Keratinocyte (primary cell): ENCODE results near the gene SERPINE2. TPM values are rescaled to one million over a fixed set of nuclear protein-coding genes. Genes with fewer than 3 reads are reported as not detected.

ENCODE experiments used
- DNase-seq: peaks from one replicate; pipeline ENCODE4 v3.0.0-alpha.2; 2011; ENCODE audit warnings: low read depth, missing footprints, low spot score
- FAIRE-seq: peaks from 2 replicates; lab custom pipeline; 2011; peaks lifted over from hg19 to GRCh38; lab: Jason Lieb, UNC
- H2AFZ ChIP-seq: 2 replicates; pipeline ENCODE4 v1.6.0; 2012; ENCODE audit warnings: low read length, control low read depth, inconsistent platforms; ENCODE audit not compliant: control insufficient read depth
- H3K27ac ChIP-seq: 2 replicates; pipeline ENCODE4 v1.5.1; 2011; ENCODE audit warnings: low read length; ENCODE audit not compliant: control insufficient read depth, insufficient read depth
- H3K27me3 ChIP-seq: 3 replicates; pipeline ENCODE4 v1.6.0; 2011; ENCODE audit warnings: low read length; ENCODE audit not compliant: control insufficient read depth, insufficient read depth; ENCODE audit errors: extremely low read depth
- H3K36me3 ChIP-seq, 2 experiments: 2 replicates in 1 of 2; 3 replicates in 1 of 2; pipeline ENCODE4 v1.5.1; 2011; ENCODE audit warnings: low read length in 2 of 2, mild to moderate bottlenecking in 1 of 2; ENCODE audit not compliant: control insufficient read depth in 2 of 2, insufficient read depth in 2 of 2; ENCODE audit errors: extremely low read depth in 1 of 2
- H3K4me1 ChIP-seq: 3 replicates; pipeline ENCODE4 v1.5.1; 2011; ENCODE audit warnings: low read length; ENCODE audit not compliant: control insufficient read depth, insufficient read depth; ENCODE audit errors: extremely low read depth
- H3K4me2 ChIP-seq: 3 replicates; pipeline ENCODE4 v1.6.0; 2011; ENCODE audit warnings: low read depth, low read length; ENCODE audit not compliant: control insufficient read depth, insufficient read depth; ENCODE audit errors: extremely low read depth
- H3K4me3 ChIP-seq, 3 experiments: fragments of 200-600 bp in 1 of 3; sonication (generic) in 1 of 3; 2 replicates in 2 of 3; 3 replicates in 1 of 3; pipeline ENCODE4 v1.5.1; 2011 to 2016; ENCODE audit warnings: low read length in 3 of 3, mild to moderate bottlenecking in 3 of 3, control low read depth in 2 of 3, inconsistent platforms in 1 of 3, low read depth in 1 of 3, mixed read lengths in 1 of 3, mixed run types in 1 of 3, moderate library complexity in 1 of 3; ENCODE audit not compliant: control insufficient read depth in 2 of 3, insufficient read depth in 2 of 3; ENCODE audit errors: extremely low read depth in 1 of 3
- H3K79me2 ChIP-seq: 2 replicates; pipeline ENCODE4 v1.6.0; 2012; ENCODE audit warnings: low read length; ENCODE audit not compliant: control insufficient read depth, insufficient read depth
- H3K9ac ChIP-seq: 3 replicates; pipeline ENCODE4 v1.6.0; 2011; ENCODE audit warnings: low read length; ENCODE audit not compliant: control insufficient read depth, insufficient read depth; ENCODE audit errors: extremely low read depth
- H3K9me1 ChIP-seq: 3 replicates; pipeline ENCODE4 v1.6.0; 2011; ENCODE audit warnings: low read length; ENCODE audit not compliant: control insufficient read depth, insufficient read depth; ENCODE audit errors: extremely low read depth
- H3K9me3 ChIP-seq: 2 replicates; pipeline ENCODE4 v1.5.1; 2012; ENCODE audit warnings: low read depth, low read length; ENCODE audit not compliant: control insufficient read depth
- H4K20me1 ChIP-seq: 3 replicates; pipeline ENCODE4 v1.6.0; 2011; ENCODE audit warnings: low read length; ENCODE audit not compliant: control insufficient read depth, insufficient read depth; ENCODE audit errors: extremely low read depth
- EZH2 ChIP-seq: IDR thresholded peaks from one replicate; pipeline ENCODE4 v1.6.1; 2012; ENCODE audit warnings: inconsistent platforms, mild to moderate bottlenecking, low read length, moderate library complexity
- dilution Hi-C: fragments of 300-500 bp; cut with MboI; formaldehyde crosslinking; loops from one replicate; pipeline ENCODE4 v1.7.0; 2020; ENCODE audit warnings: low sequenced_read_pairs; ENCODE audit not compliant: extremely low pct_ligation_motif_present
- polyA plus RNA-seq, 5 experiments: library from polyadenylated mRNA; depleted of rRNA in 3 of 5; stranded (reverse) in 3 of 5; stranded (forward) in 1 of 5; unstranded in 1 of 5; fragments of >200 nt; gene quantifications; 1 replicate in 1 of 5; 2 replicates in 3 of 5; 3 replicates in 1 of 5; pipeline versions ENCODE4 v1.2.1 to v1.2.3, GENCODE V29; 2011 to 2012; ENCODE audit warnings: missing spikeins in 2 of 5, low read depth in 1 of 5, low replicate concordance in 1 of 5
- TF ChIP-seq, protein P1 (sequence below), 3 experiments: IDR thresholded peaks in 1 of 3; conservative IDR thresholded peaks in 1 of 3; optimal IDR thresholded peaks in 1 of 3; 2 replicates in 2 of 3; 3 replicates in 1 of 3; pipeline versions ENCODE3 to v1.5.1; 2011; ENCODE audit warnings: low read length in 3 of 3, mild to moderate bottlenecking in 3 of 3, moderate library complexity in 2 of 3, control low read depth in 1 of 3, inconsistent platforms in 1 of 3; ENCODE audit not compliant: insufficient read depth in 2 of 3; ENCODE audit errors: extremely low read depth in 1 of 3

SERPINE2 gene
- polyA plus RNA-seq, 1 donor (not counting 4 experiments of a cell fraction or from before 2014, with no cell fraction given): 306 TPM

DNA sequence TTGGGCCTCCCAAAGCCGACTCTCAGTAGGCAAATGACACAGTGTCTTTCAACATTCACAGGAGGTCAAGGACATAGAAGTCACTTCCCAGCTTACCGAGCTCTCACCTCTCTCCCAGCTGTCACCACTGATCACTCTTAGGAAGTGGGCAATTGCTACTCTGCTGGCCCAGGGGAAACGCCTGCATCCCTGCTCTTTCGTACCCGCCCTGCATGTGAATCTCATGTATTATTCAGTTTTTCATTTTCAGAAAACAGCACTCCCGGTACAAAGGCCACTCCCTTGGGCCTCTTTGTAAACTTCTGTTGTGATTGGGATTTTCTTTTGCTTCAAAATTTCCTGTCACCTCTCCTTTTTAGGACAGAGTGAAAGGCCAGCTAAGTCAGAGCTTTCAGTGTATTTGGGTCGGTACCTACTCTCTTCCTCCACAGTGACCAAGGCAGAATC is 66.4 kb downstream of the SERPINE2 start:
- Histone ChIP-seq H2AFZ (no peak overlapping the region), H3K36me3 (peaks cover 9 to 13% of the 10 kb centered on the region in 2 experiments), H3K4me1 (peaks cover 7% of the 10 kb centered on the region), H3K4me3 (no peak overlapping the region), H3K4me2 (no peak overlapping the region), H4K20me1 (no peaks in the 10 kb centered on the region), H3K9me1 (no peaks in the 10 kb centered on the region), H3K79me2 (no peaks in the 10 kb centered on the region), H3K9ac (no peak overlapping the region), H3K9me3 (no peaks in the 10 kb centered on the region), H3K27me3 (no peaks in the 10 kb centered on the region), H3K27ac (no peak overlapping the region)
- TF ChIP-seq, protein P1, sequence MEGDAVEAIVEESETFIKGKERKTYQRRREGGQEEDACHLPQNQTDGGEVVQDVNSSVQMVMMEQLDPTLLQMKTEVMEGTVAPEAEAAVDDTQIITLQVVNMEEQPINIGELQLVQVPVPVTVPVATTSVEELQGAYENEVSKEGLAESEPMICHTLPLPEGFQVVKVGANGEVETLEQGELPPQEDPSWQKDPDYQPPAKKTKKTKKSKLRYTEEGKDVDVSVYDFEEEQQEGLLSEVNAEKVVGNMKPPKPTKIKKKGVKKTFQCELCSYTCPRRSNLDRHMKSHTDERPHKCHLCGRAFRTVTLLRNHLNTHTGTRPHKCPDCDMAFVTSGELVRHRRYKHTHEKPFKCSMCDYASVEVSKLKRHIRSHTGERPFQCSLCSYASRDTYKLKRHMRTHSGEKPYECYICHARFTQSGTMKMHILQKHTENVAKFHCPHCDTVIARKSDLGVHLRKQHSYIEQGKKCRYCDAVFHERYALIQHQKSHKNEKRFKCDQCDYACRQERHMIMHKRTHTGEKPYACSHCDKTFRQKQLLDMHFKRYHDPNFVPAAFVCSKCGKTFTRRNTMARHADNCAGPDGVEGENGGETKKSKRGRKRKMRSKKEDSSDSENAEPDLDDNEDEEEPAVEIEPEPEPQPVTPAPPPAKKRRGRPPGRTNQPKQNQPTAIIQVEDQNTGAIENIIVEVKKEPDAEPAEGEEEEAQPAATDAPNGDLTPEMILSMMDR (optimal IDR thresholded peaks at IDR 0.05 in 1 of 3, IDR thresholded peaks at IDR 0.05 in 1 of 3, conservative IDR thresholded peaks at IDR 0.05 in 1 of 3; ENCODE audit: extremely low read depth in 1 of 3, insufficient read depth in 2 of 3, low read length in 3 of 3): no peak
- TF ChIP-seq EZH2: no peak
- DNase-seq (no peak), FAIRE-seq (no peak)
- dilution Hi-C loops: no loop called here

DNA sequence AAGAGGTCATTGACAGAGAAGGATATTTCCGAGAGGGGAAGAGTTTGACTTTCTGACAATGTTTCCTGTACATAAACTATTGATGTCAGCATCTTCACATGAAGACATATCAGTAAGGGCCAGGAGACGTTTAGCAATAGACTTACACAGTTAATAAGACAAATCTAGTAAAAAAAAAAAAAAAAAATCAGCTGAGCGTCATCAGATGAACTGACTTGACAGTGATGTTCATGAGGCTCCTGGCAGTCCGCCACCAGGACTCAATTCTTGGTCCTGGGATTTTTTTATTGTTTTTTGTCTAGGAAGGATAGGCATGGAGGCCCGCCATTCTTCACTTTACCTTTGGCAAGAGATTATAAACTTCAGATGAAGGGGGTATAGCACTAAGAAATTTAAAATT is 67.4 kb downstream of the SERPINE2 start:
- H3K9me3 ChIP-seq: no peaks in the 10 kb centered on the region
- no peak overlapping the region for H3K27ac ChIP-seq
- H3K9me1 ChIP-seq: no peaks in the 10 kb centered on the region
- H3K4me1 ChIP-seq: peaks cover 2% of the 10 kb centered on the region
- no peak overlapping the region for H2AFZ ChIP-seq
- no peak overlapping the region for H3K4me2 ChIP-seq
- H3K27me3 ChIP-seq: no peaks in the 10 kb centered on the region
- dilution Hi-C loops: no loop called here
- no peaks in the 10 kb centered on the region for H3K79me2 ChIP-seq
- no peak overlapping the region for H3K4me3 ChIP-seq
- no peak for TF ChIP-seq EZH2
- TF ChIP-seq, protein P1 (optimal IDR thresholded peaks at IDR 0.05 in 1 of 3, IDR thresholded peaks at IDR 0.05 in 1 of 3, conservative IDR thresholded peaks at IDR 0.05 in 1 of 3; ENCODE audit: extremely low read depth in 1 of 3, insufficient read depth in 2 of 3, low read length in 3 of 3): no peak
- H3K36me3 ChIP-seq: peaks cover 5 to 8% of the 10 kb centered on the region in 2 experiments
- no peak overlapping the region for H3K9ac ChIP-seq
- DNase-seq (no peak), FAIRE-seq (no peak)
- H4K20me1 ChIP-seq: no peaks in the 10 kb centered on the region
